Adrenal gland (tissue), 5 donors: Measurements from ENCODE around the gene TMEM132D.

Source experiments
- CTCF ChIP-seq, 6 experiments: fragments of 450-650 bp in 4 of 6; fragments of 200-600 bp in 2 of 6; sonication (generic) in 1 of 6; IDR thresholded peaks; 1 replicate in 5 of 6; 2 replicates in 1 of 6; pipeline versions ENCODE4 v1.5.1 to v1.8.0; 2016 to 2021; ENCODE audit warnings: antibody characterized with exemption in 6 of 6, mild to moderate bottlenecking in 2 of 6, moderate library complexity in 1 of 6
- POLR2A ChIP-seq, 2 donors: fragments of 450-650 bp; IDR thresholded peaks; one replicate each; pipeline ENCODE4 v1.6.1; 2017; ENCODE audit warnings: antibody characterized with exemption in 2 of 2, mild to moderate bottlenecking in 2 of 2, moderate library complexity in 1 of 2
- donor health status: DM: no; HTN: no; CAD: no.

- no peak for TF ChIP-seq POLR2A (IDR thresholded peaks at IDR 0.05)
- TF ChIP-seq CTCF (IDR thresholded peaks at IDR 0.05): no peak
Measured at GRCh38 chr12:129873833-129874208, 30.0 kb downstream of the TMEM132D start.
